Glomerular visceral epithelial cell (primary cell): ENCODE data around the gene RNF113A.
"Not testable (repeated sequence)": the region's sequence is repeated elsewhere in the genome, so short reads cannot be mapped to it uniquely, and the experiment has no call there.

Experiments used
- DNase-seq: peaks from one replicate; pipeline ENCODE4 v3.0.0-alpha.2; 2016; ENCODE audit errors: extremely low spot score

The RNF113A gene

DNA sequence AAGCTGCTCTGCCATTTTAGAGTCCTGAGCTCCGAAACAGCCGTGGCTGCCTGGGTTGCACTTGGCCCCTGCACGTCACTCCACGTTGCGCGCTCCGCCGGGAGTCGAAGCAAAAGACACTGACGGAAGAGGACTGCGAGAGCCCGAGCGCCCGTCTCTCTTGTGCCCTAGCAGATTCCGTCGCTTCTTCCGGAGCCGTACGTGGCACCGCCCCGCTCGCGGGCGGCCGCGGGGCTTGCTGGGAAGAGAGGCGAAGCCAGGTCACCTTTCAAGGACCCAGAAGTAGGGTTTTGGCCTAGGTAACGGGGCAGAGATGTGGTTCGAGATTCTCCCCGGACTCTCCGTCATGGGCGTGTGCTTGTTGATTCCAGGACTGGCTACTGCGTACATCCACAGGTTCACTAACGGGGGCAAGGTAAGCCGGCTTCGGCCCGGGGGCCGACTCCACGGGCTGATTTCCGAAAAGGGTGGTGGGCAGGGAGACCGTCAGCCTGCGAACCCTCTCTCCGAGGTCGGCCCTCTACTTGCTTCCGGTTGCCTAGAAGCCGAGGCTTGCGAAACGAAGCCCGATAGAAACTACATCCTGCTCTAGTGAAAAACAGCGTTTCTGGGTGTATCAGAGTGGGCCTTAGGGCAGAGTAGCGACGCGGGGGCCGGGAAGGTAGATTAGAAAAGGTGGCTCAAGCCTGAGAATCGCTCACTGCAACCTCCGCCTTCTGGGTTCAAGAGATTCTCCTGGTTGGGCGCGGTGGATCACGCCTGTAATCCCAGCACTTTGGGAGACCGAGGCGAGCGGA, at the start of gene RNF113A, which contains the start of gene NDUFA1:
Gene RNF113A, minus strand, starts transcription at position 135 of the 797 bp plus-strand sequence. Its CDS starts 120 bp downstream, at position 15.
Gene NDUFA1, plus strand, starts transcription at position 234 of the 797 bp plus-strand sequence. Its CDS starts 80 bp downstream, at position 314.
- DNase-seq: peak; percentile 86

DNA sequence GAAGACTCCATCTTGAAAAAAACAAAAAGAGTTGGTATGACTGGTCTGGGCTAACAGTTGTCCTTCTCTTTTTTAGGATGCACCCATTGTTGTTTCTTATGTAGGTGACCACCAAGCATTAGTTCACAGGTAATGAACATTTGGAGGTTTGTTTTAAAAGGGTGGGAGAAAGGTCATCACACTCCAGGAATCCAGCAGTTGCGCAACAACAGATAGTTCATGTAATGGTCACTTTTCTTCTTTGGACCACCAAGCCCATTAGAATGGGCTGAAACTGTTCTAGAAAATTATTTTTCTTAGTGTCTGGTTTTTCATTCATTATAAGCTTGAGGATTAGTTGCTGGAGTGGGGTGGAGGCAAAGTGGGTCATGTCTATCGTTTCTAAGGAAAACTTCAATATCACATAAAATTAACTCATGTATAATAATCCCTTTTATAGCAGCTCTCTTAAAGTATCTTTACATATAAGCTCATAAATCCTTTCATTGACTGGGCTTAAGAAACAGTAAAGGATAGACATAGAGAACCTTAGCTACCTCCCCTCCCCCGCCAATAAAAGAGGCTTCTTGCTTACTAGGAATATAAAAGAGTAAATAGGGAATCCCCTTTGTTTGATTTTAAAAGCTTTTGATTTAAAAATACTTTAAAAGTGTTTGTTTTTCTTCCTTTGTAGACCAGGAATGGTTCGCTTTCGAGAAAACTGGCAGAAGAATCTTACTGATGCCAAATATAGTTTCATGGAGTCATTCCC, 48.5 kb upstream of the RNF113A start:
- no peak for DNase-seq

DNA sequence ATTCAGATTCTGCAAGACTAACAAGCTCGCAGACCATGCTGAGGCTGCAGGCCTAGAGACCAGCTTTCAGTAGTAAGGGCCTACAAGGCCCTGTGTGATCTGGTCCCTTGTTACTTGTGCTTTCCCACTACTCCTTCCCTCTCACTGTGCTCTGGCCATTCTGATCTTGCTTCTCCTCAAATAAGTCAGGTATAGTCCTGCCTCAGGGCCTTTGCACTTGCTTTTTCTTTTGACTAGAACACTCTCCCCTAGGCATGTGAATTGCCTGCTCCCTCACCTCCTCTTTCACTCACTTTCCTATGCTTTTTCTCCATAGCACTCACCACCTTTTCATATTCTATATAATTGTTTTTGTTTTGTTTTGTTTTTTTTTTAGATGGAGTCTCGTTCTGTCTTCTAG, 46.3 kb upstream of the RNF113A start:
- DNase-seq: no peak

GRCh38 chrX:119916310-119916709, 44.8 kb upstream of the RNF113A start:
- no peak for DNase-seq

- DNase-seq: no peak
Observed at GRCh38 chrX:119900976-119901375, 29.4 kb upstream of the RNF113A start.

DNA sequence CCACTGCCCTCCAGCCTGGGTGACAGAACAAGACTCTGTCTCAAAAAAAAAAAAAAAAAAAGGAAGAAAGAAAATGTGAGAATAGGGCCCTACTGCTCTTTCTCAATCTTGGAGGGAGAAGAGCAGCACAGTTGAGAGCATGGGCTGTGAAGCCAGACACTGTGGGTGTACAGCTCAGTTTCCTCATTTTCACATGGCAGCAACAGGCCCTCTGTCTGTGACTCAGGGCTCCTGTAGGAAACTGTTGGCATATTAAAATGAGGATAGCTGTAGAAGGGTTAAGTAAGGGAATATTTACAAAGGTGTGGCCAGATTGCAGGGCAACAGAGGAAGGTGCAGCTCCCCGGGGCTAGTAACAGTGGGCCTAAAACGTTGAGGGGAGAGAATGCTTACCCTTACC, 27.6 kb upstream of the RNF113A start:
- DNase-seq: no peak

GRCh38 chrX:119895843-119896326, 24.4 kb upstream of the RNF113A start, which contains the start of gene AKAP14:
Gene AKAP14 (plus strand): TSS chrX:119895893. CDS start chrX:119903224, 7,331 bp downstream.
- no peak for DNase-seq

- DNase-seq: not testable (repeated sequence)
Observed at GRCh38 chrX:119891961-119892692, 20.6 kb upstream of the RNF113A start.

DNA sequence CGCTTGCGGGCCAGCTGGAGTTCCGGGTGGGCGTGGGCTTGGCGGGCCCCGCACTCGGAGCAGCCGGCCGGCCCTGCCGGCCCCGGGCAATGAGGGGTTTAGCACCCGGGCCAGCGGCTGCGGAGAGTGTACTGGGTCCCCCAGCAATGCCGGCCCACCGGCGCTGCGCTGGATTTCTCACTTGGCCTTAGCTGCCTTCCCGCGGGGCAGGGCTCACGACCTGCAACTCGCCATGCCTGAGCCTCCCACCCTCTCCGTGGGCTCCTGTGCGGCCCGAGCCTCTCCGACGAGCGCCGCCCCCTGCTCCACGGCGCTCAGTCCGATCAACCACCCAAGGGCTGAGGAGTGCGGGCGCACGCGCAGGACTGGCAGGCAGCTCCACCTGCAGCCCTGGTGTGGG, 19.1 kb upstream of the RNF113A start:
- DNase-seq: not testable (repeated sequence)

- DNase-seq: peak; percentile 54
Observed at GRCh38 chrX:119887721-119888425, 16.3 kb upstream of the RNF113A start.

DNA sequence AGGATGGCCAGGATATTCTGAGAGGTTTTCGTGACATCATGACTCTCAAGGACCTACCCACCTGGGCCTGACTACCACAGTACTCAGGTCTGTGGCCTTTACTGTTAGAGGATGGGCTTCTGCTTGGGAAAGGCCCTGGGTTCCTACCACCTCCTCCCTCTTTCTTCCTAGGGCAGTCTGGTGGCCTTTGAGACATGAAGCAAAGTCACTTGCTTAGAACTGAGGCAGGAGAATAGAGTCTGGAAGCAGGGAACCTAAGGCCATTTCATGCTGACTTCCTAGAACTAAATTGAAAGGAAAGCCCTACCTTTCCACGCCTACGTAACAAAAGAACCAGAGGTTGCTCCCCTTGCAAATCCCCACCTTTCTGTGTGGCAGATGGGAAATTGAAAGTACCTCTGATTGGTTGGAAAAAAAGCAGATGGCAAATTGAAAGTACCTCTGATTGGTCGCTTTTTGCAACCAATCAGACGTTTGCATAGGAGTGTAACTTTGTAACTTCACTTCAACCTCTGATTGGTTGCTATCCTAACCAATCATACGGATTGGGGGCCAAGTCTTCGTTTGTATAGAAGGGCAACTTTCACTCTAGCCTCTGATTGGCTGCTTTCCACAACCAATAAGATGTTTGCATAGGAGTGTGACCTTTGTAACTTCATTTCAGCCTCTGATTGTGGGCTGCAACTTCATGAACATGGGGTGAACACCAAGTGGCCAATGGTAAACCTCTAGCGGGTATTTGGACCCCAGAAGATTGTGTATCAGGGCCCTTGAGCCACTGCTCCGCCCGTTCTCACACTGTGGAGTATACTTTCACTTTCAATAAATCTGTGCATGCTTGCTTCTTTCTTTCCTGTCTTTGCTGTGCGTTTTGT, 14.3 kb upstream of the RNF113A start:
- peak; percentile 7 for DNase-seq

- peak; percentile 53 for DNase-seq
Observed at GRCh38 chrX:119880552-119881437, 9.3 kb upstream of the RNF113A start.

DNA sequence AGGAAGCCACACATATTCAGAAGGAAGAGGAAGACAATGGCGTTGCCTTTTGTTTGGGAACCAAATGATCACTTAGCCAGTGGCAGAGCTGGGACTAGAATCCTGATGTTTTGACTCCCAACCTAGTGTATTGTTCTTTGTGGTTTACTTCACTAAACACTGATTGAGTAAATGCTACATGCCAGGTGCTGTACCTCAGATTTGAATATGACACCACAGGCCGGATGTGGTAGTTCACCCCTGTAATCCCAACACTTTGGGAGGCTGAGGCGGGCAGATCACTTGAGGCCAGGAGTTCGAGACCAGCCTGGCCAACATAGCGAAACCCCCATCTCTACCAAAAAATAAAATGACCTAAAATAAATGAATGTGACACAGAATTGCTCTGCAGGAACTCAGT, 8.5 kb upstream of the RNF113A start:
- DNase-seq: no peak

GRCh38 chrX:119878740-119879139, 7.2 kb upstream of the RNF113A start:
- no peak for DNase-seq

DNA sequence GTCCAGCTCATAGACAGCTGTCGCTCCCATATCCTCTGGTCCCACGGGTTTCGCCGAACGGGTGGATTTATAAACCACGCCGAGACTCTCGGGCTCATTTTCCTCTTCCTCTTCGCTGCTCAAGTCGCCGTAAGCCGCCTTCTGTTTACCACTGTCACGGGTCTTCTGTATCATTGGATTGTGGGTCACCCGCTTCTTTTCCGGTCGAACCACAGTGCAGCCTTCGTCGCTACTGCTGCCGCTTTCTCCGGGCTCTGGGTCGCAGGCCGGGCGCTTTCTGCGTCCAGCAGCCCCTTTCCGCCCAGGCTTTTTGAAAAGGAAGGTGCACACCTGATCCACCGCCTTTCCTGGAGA, 311 bp downstream of the RNF113A start:
- peak; percentile 13 for DNase-seq

DNA sequence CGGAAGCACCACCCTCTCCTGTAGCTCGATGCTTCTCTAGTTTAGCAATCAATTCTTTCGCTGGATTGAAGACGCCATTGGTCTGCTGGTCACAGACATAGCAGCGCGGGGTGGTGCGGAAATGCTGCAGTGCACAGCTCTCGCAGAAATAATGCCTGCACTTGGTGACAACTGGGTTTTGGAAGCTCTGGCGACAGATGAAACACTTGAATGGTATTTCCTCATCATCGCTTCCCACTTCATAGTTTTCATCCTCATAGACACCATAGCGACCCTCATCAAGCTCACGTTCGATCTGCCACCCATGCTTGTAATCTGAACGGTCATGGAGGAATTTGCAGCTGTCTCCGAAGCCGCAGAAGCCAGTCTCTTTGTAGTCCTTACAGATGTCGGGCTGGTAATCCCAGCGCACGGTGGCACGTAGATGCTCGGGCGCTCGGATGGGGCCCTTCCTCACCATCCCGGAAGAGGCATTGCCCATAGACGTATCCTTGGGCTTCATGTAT, 854 bp downstream of the RNF113A start:
- peak; percentile 11 for DNase-seq

- DNase-seq: peak; percentile 4
Observed at GRCh38 chrX:119853444-119853843, 18.1 kb downstream of the RNF113A start.

GRCh38 chrX:119852382-119853353, 18.9 kb downstream of the RNF113A start, which contains the start of gene UPF3B:
Gene UPF3B (minus strand): TSS chrX:119852963. CDS start chrX:119852928, 35 bp downstream.
- DNase-seq: peak; percentile 98
